Testis (tissue), 3 donors: ENCODE data around the gene TLK1. TPM values are rescaled to one million over a fixed set of nuclear protein-coding genes. Genes with fewer than 3 reads are reported as not detected.

Source experiments
- DNase-seq: peaks from one replicate; pipeline ENCODE4 v3.0.0-alpha.2; 2019
- H3K27ac ChIP-seq, 2 donors: fragments of 200-600 bp; sonication (generic); one replicate each; pipeline ENCODE4 v1.5.1; 2019
- H3K27me3 ChIP-seq: fragments of 200-600 bp; sonication (generic); one replicate; pipeline ENCODE4 v1.5.1; 2019
- H3K36me3 ChIP-seq: fragments of 200-600 bp; sonication (generic); one replicate; pipeline ENCODE4 v1.5.1; 2017; ENCODE audit warnings: low read depth; ENCODE audit errors: missing control alignments
- H3K4me1 ChIP-seq: fragments of 200-600 bp; sonication (generic); one replicate; pipeline ENCODE4 v1.5.1; 2019
- H3K4me3 ChIP-seq, 2 donors: fragments of 200-600 bp; sonication (generic); one replicate each; pipeline ENCODE4 v1.5.1; 2017 to 2019
- H3K9me3 ChIP-seq: fragments of 200-600 bp; sonication (generic); one replicate; pipeline ENCODE4 v1.5.1; 2017
- POLR2A ChIP-seq: fragments of 450-650 bp; IDR thresholded peaks from one replicate; pipeline ENCODE4 v1.6.1; 2017; ENCODE audit warnings: antibody characterized with exemption, mild to moderate bottlenecking, moderate library complexity
- WGBS, 2 donors: methylation state at CpG; one replicate each; pipeline ENCODE4 v1.1.5; 2018; 5-methylcytosine and 5-hydroxymethylcytosine counted together
- intact Hi-C: fragments of 100-400 bp; cut with DNase I; formaldehyde crosslinking; loops from one replicate; pipeline ENCODE4 v1.15.1; 2023; ENCODE audit warnings: low total_unique reads
- polyA plus RNA-seq: library from polyadenylated mRNA; stranded (reverse); fragments of 350-450 nt; fragmentation: Illumina TruSeq; extraction: RNeasy Lipid Tissue Mini Kit (QIAGEN cat#74804); gene quantifications from one replicate; pipeline ENCODE4 v1.2.3, GENCODE V29; 2014; ENCODE audit warnings: low read depth, low replicate concordance; ENCODE audit not compliant: insufficient read depth
- total RNA-seq, 2 donors: library from RNA; depleted of rRNA; stranded (reverse); fragments of >200 nt; gene quantifications; one replicate each; pipeline ENCODE4 v1.2.3, GENCODE V29; 2016
- TF ChIP-seq, protein P1 (sequence below), 3 experiments: fragments of 450-650 bp in 2 of 3; fragments of 200-600 bp in 1 of 3; sonication (generic) in 1 of 3; IDR thresholded peaks; one replicate each; pipeline ENCODE4 v1.5.1; 2016 to 2019; ENCODE audit warnings: antibody characterized with exemption in 3 of 3, mild to moderate bottlenecking in 2 of 3, moderate library complexity in 1 of 3

TLK1 gene
- total and polyA plus RNA-seq, 3 donors from 2014 or later: 36.8 to 112 (median 110) TPM

DNA sequence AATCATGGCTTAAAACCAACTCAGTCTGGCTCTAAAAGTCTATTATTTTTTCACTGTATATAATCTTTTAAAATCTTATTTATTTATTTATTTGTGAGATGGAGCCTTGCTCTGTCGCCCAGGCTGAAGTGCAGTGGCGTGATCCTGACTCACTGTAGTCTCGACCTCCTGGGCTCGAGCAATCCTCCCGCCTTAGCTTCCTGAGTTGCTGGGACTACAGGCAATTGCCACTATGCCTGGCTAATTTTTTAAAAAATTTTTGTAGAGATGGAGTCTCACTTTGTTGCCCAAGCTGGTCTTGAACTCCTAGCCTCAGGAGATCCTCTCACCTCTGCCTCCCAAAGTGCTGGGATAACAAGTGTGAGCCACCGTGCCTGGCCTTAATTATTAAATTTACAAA lies 217.1 kb downstream of the TLK1 start:
- no peaks in the 10 kb centered on the region for H3K9me3 ChIP-seq
- no peak for TF ChIP-seq POLR2A
- TF ChIP-seq, protein P1, sequence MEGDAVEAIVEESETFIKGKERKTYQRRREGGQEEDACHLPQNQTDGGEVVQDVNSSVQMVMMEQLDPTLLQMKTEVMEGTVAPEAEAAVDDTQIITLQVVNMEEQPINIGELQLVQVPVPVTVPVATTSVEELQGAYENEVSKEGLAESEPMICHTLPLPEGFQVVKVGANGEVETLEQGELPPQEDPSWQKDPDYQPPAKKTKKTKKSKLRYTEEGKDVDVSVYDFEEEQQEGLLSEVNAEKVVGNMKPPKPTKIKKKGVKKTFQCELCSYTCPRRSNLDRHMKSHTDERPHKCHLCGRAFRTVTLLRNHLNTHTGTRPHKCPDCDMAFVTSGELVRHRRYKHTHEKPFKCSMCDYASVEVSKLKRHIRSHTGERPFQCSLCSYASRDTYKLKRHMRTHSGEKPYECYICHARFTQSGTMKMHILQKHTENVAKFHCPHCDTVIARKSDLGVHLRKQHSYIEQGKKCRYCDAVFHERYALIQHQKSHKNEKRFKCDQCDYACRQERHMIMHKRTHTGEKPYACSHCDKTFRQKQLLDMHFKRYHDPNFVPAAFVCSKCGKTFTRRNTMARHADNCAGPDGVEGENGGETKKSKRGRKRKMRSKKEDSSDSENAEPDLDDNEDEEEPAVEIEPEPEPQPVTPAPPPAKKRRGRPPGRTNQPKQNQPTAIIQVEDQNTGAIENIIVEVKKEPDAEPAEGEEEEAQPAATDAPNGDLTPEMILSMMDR (IDR thresholded peaks at IDR 0.05): no peak
- no peak for DNase-seq
- no peak overlapping the region for H3K4me3 ChIP-seq
- H3K27ac ChIP-seq: no peak overlapping the region
- WGBS, 2 donors: 65 to 80% methylated on average over 6 of the region's 6 CpGs
- intact Hi-C loops: no loop called here
- no peaks in the 10 kb centered on the region for H3K36me3 ChIP-seq
- peaks cover 9% of the 10 kb centered on the region for H3K4me1 ChIP-seq
- no peaks in the 10 kb centered on the region for H3K27me3 ChIP-seq

DNA sequence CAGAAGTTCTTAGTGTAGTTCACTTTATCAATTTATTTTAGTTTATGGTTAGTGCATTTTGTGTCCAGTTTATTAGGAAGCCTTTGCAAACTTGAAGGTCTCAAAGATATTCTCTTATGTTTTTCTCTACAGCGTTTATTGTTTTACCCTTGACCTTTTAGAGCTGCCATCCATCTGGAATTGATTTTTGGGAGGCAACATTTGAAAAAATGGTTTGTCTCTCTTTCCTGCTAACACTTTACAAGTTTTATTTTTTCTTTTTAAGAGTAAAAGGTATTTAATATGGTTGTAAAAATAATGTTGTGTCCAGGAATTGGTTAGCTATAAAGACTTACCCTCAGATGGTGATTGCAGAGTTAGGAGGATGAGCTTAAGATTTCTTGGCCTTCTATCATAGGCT lies 217.7 kb downstream of the TLK1 start:
- WGBS, 2 donors: 32 to 48% methylated on average over 1 of the region's 1 CpG
- TF ChIP-seq POLR2A: no peak
- TF ChIP-seq, protein P1 (IDR thresholded peaks at IDR 0.05): no peak
- H3K27me3 ChIP-seq: no peaks in the 10 kb centered on the region
- H3K4me3 ChIP-seq: no peak overlapping the region
- H3K9me3 ChIP-seq: no peaks in the 10 kb centered on the region
- peaks cover 14% of the 10 kb centered on the region for H3K4me1 ChIP-seq
- intact Hi-C loops: no loop called here
- H3K27ac ChIP-seq: no peak overlapping the region
- no peaks in the 10 kb centered on the region for H3K36me3 ChIP-seq
- no peak for DNase-seq

DNA sequence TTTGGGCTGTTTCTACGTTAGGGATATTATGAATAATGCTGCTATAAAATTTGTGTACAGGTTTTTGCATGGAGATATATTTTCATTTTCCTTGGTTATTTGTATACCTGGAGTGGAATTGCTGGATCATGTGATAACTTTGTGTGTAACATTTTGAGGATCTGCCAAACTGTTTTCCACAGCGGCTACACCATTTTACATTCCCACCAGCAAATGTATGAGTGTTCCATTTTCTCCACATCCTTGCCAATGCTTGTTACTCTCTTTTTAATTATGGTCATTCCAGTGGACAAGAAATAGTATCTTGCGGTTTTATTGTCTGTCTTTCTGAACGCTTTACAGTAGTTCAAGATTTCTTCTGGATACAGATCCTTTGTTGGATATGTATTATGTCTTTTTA lies 218.1 kb downstream of the TLK1 start:
- H3K27ac ChIP-seq: no peak overlapping the region
- no peaks in the 10 kb centered on the region for H3K36me3 ChIP-seq
- no peaks in the 10 kb centered on the region for H3K9me3 ChIP-seq
- no peak overlapping the region for H3K4me3 ChIP-seq
- H3K4me1 ChIP-seq: peaks cover 14% of the 10 kb centered on the region
- intact Hi-C loops: no loop called here
- no peak for DNase-seq
- 64 to 70% methylated on average over 4 of the region's 4 CpGs for WGBS, 2 donors
- TF ChIP-seq POLR2A: no peak
- TF ChIP-seq, protein P1 (IDR thresholded peaks at IDR 0.05): no peak
- no peaks in the 10 kb centered on the region for H3K27me3 ChIP-seq

Other genes with a start within 250 kb of the TLK1 start
- gene GORASP2, start 231.6 kb downstream of the TLK1 start, total RNA-seq: 10 to 100 TPM; 67.2 to 67.3 TPM
- gene GORASP2, start 231.6 kb downstream of the TLK1 start, polyA plus RNA-seq: 119 TPM